ENCODE data around the gene DMWD. TPM values are rescaled to one million over a fixed set of nuclear protein-coding genes. Genes with fewer than 3 reads are reported as not detected.

Gene DMWD
- total and polyA plus RNA-seq, 2 of the 4 experiments (the other 2 are of a cell fraction) = 9.7 to 28.5 TPM

GRCh38 chr19:45805719-45806118 lies 13.1 kb upstream of the DMWD start:
- intact Hi-C loops (cut with micrococcal nuclease) (no loop called here), dilution Hi-C loops (cut with HindIII; ENCODE audit: low sequenced_read_pairs, unreplicated experiment) (no loop called here), in situ Hi-C loops (cut with MboI; ENCODE audit: low sequenced_read_pairs) (no loop called here)
- Histone ChIP-seq H3K4ac (ENCODE audit: low read depth, low read length) (peak overlapping the region; percentile 87), H3K18ac (ENCODE audit: low read depth, low read length) (peak overlapping the region; percentile 58; the same call in 1 of the 2 replicates), H3K56ac (ENCODE audit: extremely low read depth, insufficient read depth, low read length) (no peak overlapping the region), H3K4me2 (ENCODE audit: low read depth, low read length) (no peak overlapping the region), H2AK9ac (replicated peaks; ENCODE audit: low read depth, low read length, poor library complexity) (peak overlapping the region; percentile 77), H2BK5ac (ENCODE audit: low read depth, low read length, poor library complexity, severe bottlenecking) (no peak overlapping the region), H3K27ac (ENCODE audit: insufficient read depth, low read length) (no peak overlapping the region), H3K36me3 (ENCODE audit: control insufficient read depth, insufficient read depth, low read length) (no peaks in the 10 kb centered on the region), H4K20me1 (ENCODE audit: insufficient read depth, low read length) (no peaks in the 10 kb centered on the region), H2BK20ac (ENCODE audit: low read depth, low read length) (peak overlapping the region; percentile 72; the same call in 1 of the 2 replicates), H3K9ac (ENCODE audit: low read depth, low read length) (no peak overlapping the region), H3K4me3 (ENCODE audit: insufficient read depth, low read depth, low read length) (no peak overlapping the region), H2BK120ac (ENCODE audit: low read depth, low read length) (peak overlapping the region; percentile 72; the same call in 1 of the 2 replicates), H4K91ac (ENCODE audit: insufficient read depth, low read depth, low read length) (peak overlapping the region; percentile 50), H4K8ac (ENCODE audit: low read depth in 2 of 2, low read length in 2 of 2) (peak overlapping the region in 1 of 2 experiments; percentile 82; a peak in 2 of 4 replicates), H4K5ac (ENCODE audit: low read depth, low read length) (no peak overlapping the region), H3K4me1 (ENCODE audit: control insufficient read depth, insufficient read depth, low read length) (peaks cover 10% of the 10 kb centered on the region), H2AK5ac (ENCODE audit: low read depth, low read length) (peak overlapping the region; percentile 86; the same call in 1 of the 2 replicates), H3K9me1 (ENCODE audit: insufficient read depth, low read length) (peaks cover 7% of the 10 kb centered on the region), H3K27me3 (ENCODE audit: control insufficient read depth, insufficient read depth, low read length) (no peaks in the 10 kb centered on the region), H3K23ac (ENCODE audit: low read depth, low read length) (0 out of 2 replicates have a peak overlapping the region, but pooled peaks have one; percentile 42), H2AFZ (replicated peaks; ENCODE audit: low read length, poor library complexity) (peak overlapping the region; percentile 9), H3K14ac (replicated peaks; ENCODE audit: low read depth, low read length) (peak overlapping the region; percentile 25; the same call in 1 of the 2 replicates), H3K9me3 (ENCODE audit: control insufficient read depth, insufficient read depth, low read length) (peaks cover 4% of the 10 kb centered on the region), H3K79me1 (ENCODE audit: low read depth in 1 of 2, low read length in 2 of 2) (no peaks in the 10 kb centered on the region), H2BK15ac (ENCODE audit: low read depth, low read length) (peak overlapping the region; percentile 67)
- no peak for TF ChIP-seq RAD21 (IDR thresholded peaks at IDR 0.05; ENCODE audit: low read length)
- TF ChIP-seq, protein P1, sequence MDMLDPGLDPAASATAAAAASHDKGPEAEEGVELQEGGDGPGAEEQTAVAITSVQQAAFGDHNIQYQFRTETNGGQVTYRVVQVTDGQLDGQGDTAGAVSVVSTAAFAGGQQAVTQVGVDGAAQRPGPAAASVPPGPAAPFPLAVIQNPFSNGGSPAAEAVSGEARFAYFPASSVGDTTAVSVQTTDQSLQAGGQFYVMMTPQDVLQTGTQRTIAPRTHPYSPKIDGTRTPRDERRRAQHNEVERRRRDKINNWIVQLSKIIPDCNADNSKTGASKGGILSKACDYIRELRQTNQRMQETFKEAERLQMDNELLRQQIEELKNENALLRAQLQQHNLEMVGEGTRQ (IDR thresholded peaks at IDR 0.05; ENCODE audit: low read depth, low read length) = no peak
- TF ChIP-seq RCOR1 (IDR thresholded peaks at IDR 0.05; ENCODE audit: insufficient replicate concordance, low read length) = peak; percentile 80
- no peak for TF ChIP-seq RFX5 (IDR thresholded peaks at IDR 0.05; ENCODE audit: low read depth, low read length)
- TF ChIP-seq NFE2L2 (IDR thresholded peaks at IDR 0.05; ENCODE audit: low read depth, low read length) = no peak
- TF ChIP-seq BHLHE40 (IDR thresholded peaks at IDR 0.05; ENCODE audit: low read depth, low read length) = no peak
- DNase-seq (no peak), ATAC-seq (ENCODE audit: low read depth) (no peak)
- ChIA-PET POLR2A (ENCODE audit: unreplicated experiment) (no interaction called here), CTCF (no interaction called here)
- no TSS peak for BruUV-seq (replicated peaks)
